NCI-H1694 treated with DMSO at 0.1 percent for 48 hours (cell line): ENCODE results near the gene SYNE1.

Experiments used
- DNase-seq: peaks from one replicate; lab custom pipeline; 2025; lab: John Stamatoyannopoulos, UW

Gene SYNE1

DNA sequence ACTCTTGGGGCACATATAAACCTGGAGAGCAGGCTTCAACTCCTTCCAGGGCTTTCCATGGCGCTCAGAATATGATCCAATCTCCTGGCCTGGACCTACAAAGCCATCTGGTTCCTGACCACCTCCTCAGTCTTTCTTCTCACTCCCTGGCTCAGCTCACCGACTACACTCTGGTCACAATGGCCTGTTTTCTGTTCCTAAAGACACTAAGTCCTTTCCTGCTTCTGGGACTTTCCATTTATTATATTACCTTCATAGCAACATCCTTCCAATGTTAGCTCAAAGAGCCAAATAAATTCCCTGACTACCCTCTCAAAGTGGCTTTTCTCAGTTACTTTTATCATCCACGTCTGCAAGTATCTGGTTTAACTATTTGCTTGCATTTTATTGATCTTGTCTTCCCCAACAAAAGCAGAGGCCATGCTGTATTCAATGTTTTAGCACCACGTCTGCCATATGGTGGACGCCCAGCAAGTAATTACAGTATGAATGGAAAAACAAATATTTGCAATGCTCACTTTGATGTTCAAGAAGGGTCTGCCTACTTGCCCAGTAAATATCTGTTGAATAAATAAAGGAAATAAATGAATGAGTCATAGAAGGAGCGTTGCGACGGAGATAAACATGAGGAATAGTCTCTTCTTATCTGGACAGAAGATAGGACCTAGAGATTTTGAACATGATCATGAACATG lies 501.3 kb downstream of the SYNE1 start:
- DNase-seq = no peak

DNA sequence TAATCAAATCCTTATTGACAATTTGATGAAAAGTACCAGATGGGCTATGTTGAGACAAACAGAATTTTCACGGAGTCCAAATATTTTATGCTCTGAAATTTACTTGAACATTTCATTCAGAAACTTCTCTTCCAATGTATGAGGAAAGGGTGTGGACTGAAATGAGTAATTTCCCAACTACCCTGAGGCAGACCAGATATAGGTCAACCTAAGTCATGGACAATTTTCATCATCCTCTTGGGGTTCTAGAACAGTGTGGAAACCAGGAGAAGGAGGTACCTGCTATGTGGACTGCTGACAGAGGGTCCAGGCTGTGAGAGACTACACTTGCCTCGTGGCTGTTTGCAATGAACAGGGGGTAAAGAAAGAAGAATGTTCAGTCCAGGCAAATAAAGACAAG lies 506.7 kb downstream of the SYNE1 start:
- no peak for DNase-seq

DNA sequence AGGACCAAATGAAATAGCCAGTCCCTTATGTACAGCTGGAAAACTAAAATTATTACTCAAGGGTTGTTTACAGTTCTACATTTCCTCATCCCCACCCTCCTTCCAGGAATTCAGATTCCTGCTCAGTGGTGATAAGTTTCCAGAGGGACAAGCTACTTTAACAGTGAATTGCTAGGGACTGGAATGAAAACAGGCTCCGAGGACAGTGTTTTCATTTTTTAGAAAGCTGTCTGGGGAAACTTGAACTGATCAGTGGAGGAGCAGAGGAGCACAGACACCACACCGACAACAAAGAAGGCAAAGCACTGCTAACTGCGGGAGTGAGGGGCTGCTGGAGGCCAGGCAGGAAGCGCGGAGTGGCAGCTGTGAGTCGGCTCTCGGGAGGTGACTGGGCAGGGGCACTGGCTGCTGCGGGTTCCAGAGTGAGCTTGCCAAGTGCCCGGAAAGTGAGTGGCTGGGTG lies 507.4 kb downstream of the SYNE1 start:
- no peak for DNase-seq

DNA sequence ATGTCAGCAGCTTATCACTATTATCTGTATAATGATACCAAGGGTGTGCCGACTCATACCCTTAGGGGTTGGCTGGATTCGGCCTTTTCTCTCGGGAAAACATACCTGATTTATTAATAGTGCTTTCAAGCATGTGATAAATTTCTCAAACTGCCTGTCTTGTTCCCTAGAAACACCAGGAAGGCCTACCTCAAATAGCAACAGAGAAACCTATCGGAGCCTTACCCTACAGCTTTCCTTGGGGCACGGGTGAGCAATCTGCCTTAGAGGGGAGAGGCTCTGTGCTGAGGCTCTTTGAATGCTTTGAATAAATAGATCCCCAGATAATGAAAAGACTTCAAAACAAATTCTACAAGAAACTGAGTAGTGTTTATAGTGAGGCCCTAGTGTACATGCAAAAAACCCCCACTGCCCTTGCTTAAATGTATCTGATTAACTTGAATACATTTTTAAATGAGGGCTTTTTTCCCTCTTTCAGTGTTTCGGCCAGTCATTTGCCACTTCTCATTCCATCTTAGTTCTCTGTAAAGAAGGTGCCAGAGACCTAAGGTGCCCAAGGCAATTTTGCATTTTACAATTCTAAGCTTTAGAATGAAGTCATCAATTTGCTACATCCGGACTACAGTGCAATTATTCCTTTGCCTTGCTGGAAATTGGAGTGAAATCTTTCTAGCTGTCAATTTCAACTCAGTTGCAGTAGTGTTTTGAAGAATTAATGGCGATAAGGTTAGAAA lies 509.6 kb downstream of the SYNE1 start:
- no peak for DNase-seq

DNA sequence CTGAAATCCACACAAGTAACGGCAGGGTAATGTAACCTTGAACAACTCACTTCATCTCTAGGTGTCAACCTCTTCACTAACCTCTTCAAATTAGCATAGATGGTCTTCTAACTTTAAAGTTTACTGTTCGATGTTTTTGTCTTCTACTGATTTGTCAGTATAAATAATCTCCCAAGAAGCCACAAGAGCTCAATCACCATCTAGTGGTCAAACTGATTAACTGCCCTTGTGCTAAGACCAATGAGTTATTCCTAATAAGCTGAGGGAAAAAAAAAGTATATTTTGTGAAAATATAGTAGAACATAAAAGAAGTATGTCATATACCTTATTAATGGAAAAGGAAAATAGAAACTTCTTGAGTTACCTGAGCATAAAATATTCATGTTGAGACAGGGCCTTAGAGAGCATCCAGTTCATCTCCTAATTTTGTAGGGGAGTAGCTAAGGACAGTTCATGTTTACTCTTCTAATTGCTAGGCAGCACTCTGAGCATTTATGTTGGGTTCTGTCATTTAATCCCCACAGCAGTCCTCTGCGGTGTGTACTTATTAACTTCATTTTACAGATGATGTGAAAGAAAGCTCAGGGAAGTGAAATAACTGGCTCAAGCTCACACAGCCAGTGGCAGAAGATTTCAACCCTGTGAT lies 512.6 kb downstream of the SYNE1 start:
- peak; percentile 1 for DNase-seq

DNA sequence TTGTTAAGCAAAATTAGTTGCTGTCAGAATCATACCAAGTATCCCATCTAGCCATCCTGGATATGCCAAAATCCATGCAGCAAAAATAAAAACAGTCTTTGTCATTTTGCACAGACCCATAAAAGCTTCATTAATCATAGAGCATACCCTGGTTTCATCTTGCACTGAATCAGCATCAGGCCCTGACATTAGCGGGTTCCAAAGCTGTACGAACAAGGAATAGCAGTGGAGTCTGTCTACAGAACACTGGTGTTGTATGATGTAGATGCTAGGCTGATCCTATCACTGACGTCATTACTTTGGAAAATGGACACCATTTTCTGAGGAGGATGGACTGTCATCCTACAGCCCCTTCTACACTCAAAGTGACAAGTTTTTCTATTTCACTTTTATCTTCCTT lies 514.1 kb downstream of the SYNE1 start:
- no peak for DNase-seq

DNA sequence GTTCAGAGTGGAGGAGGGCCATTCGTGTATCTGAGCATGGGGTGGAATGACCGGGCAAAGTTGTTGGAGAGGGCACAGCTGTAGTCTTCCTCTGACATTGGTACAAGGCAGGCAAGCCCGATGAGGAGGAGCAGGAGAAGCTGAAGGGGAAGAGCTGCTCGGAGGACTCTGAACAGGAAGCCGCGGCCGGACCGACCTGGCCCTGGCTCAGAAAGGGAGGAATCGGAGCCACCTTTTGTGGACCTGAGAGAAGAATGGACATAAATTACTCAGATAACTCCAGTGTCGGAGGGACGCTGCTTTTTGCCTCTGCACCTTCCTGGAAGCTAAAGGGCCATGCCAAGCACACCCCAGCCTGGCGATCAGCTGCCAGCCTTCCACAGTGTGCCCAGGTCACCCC lies 514.7 kb downstream of the SYNE1 start:
- DNase-seq = no peak

DNA sequence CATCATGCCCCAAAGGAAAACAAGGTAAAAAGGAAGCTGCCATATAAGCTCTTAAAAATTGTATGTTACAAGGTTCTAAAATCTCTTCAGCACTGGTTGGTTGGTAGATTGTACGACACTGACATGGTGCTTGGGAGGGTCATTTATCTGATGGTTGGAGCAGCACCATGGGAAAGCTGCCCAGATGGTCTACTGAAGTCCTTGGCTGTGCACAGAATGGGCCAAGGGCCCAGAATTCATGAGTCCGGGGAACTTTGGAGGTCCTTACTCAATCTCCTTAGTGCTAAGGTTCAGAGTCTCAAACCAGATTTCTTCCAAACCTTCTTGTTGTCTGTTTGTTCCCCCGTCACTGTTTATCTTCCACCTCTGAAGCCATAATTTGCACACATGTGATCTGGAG lies 515.3 kb downstream of the SYNE1 start:
- no peak for DNase-seq

DNA sequence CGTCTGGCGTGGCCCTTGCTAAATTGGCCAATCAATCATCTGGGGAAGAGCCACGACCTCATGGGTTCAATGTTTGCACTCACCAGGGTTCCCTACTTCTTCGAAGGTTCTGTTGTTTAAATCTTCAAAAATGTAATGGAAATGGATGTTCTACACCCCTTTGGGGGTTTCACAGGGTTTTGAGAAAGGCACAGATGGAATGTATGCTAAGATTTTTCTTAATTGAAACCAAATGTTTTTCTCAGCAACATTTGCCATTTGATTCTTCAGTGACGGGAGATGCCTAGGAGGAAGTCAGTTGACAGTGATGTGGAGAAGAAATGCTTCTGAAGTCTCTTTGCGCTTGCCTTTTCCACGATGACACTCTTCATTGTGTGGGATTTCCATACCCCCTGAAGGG lies 517.3 kb downstream of the SYNE1 start:
- DNase-seq = no peak

DNA sequence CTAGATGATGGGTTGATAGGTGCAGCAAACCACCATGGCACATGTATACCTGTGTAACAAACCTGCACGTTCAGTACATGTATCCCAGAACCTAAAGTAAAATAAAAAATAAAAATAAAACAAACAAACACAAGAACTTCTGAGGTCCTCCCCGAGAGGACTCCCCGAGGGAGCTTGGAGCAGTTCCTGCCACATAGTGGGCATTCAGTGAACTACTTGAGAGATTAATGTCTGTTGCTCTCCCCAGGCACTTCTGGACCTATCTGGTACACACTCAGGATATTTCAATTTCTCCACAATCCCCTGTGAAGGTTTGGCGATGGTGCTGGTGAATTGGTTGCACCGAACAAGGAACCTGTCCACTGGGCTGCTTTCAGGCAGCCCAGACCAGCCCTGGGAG lies 518.5 kb downstream of the SYNE1 start:
- DNase-seq = no peak

DNA sequence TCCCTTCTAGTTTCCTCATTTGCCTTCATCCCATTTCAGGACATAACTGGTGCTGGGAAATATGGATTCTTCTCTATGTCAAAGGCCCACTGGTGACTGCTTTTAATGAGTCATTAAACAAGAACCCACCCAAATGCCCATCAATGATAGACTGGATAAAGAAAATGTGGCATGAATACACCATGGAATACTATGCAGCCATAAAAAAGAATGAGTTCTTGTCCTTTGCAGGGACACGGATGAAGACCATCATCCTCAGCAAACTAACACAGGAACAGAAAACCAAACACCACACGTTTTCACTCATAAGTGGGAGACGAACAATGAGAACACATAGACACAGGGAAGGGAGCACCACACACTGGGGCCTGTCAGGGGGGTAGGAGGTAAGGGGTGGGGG lies 518.9 kb downstream of the SYNE1 start:
- DNase-seq = no peak

DNA sequence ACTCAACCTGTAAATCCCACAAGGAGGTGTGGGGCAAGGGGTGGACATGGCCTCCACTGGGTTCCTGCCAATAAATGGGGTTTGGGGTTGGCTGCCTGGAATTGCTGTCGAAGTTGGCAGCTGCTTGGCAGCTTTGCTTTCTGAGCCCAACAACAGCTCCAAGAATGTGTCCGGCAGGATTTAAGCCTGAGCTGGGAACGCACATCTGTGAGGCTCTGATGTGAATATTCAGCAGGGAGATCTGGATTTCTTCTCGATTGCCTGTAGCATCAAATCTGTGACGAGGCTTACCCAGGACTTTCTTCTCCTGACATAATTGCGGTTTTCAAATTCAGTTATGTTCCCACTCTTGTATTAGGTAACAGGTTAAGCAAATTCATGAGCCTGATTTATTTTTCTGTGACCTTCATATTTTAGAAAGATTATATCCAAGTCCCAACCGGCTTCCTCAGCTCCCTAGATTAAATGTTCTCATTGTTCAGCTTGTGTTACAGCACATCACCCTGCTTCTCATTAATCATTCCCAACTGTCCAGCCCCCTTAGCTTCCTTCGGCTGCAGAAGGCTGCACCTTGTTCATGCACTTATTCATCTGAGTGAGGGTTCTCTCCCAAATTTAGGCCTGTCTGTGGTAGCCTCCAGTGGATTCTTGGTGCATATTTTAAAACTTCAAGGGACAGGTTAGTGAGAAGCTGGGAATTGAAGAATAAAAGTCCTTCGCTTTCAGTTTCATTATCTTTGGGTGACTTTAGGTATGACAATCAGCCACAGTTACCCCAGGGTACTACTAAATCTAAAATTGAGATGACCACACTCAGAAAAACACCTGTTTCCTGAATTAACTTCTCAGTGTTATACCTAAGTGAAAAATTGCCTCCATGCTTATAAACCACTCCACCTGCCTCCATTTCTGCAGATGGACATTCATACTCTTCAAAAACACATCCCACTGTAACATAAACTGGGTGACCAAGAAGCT lies 519.7 kb downstream of the SYNE1 start:
- no peak for DNase-seq

DNA sequence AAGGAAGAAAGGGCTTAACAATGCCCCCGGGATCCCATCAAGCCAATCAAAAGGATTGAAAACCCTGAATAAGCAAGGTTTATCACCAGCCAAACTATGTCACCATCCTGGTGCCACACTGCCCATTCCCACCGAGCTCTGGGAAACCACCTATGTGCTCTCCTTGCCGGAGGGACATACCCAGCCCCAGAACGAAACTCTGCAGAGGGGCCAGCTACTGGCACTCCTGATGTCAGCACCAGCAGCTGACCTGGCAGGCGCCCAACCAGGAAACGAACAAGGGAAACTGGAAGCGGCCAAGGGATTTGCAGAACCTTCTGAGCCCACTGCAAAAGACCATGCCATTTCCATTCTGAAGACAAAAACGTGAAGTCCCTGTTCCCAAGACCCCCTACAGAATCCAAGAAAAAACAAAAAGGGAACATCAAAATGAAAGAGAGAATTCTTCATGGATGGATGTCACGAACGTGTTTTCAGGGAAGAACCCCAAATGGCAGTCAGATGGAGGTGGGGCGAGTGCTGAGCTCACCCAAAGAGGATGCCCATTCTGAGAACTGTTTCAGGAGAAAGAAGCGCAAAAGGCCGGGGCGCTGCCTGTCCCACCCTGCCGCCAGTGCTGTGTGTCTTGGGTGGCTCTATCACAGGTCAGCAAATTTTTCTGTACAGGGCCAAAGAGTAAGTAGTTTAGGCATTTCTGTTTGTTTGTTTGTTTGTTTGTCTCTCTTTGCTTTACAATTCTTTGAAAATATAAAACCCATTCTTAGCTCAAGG lies 524.5 kb downstream of the SYNE1 start:
- no peak for DNase-seq

DNA sequence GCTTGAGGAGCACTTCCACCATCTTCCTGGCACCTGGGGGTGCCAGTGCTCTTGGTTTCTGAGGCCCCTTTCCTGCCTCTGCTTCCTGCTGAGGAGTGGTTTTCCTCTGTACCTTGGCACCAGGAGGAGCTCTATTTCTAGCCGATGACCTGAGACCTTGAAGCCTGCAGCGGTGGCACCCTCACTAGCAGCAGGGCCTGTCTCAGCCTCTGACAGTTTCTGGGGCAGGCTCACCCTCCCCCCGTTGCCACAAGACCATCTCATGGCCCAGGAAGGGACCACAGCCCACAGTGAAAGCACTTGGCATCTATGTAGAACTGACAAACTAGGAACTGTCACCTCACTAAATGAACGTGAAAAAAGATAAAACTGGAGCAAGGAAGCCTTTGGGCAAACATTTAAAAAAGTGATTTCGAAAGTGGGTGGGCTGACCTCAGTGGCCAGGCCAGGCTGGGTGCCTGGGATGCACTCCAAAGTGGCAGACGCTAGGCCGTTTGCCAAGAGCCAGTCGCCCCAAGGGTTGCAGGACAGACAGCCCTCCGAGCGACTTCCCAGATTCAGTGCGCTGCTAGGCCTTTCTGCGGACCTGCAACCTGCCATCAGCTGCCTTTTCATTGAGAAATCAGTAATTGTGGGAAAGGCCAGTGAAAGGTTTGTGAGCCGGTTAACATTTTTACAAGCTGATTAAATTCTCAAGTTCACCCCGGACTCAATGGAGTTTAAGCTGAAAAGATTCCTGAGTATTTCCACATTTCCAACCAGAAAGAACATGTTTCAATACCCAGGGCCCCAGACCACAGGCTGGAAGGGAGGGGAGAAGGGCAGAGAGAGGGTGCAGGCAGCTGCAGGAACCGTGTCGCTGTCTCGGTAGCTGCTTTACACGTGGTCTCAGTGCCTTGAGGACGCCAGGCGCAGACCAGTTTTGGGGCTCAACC lies 526.0 kb downstream of the SYNE1 start:
- DNase-seq = no peak

DNA sequence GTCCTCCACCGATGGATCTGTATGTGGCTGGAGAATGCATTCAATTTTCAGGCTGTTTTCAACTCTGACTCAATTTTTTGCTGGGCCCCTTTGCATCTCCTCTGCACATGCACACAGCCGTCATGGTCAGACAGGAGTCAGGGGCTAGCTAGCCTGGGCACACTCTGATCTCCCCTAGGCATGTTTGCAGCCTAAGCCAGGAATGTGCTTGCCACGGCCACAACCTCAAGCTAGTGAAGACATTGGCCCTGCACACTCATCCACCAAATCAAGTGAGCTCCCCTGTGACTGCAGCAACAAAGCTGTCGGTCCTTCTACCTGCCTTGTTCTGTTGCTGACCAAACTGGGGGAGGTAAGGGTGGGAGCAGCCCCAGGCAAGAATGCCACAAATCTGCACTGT lies 529.2 kb downstream of the SYNE1 start:
- DNase-seq = no peak

DNA sequence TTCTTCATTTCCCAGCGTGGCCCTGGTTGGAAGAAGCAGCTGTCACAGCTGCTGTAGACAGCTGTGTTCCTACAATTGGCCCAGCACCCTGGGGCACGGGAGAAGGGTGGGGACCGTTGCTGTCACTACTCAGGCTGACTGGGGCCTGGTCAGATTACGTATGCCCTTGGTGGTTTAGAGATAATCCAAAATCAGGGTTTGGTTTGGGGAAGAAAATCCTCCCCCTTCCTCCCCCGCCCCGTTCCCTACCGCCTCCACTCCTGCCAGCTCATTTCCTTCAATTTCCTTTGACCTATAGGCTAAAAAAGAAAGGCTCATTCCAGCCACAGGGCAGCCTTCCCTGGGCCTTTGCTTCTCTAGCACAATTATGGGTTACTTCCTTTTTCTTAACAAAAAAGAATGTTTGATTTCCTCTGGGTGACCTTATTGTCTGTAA lies 537.0 kb downstream of the SYNE1 start:
- no peak for DNase-seq

DNA sequence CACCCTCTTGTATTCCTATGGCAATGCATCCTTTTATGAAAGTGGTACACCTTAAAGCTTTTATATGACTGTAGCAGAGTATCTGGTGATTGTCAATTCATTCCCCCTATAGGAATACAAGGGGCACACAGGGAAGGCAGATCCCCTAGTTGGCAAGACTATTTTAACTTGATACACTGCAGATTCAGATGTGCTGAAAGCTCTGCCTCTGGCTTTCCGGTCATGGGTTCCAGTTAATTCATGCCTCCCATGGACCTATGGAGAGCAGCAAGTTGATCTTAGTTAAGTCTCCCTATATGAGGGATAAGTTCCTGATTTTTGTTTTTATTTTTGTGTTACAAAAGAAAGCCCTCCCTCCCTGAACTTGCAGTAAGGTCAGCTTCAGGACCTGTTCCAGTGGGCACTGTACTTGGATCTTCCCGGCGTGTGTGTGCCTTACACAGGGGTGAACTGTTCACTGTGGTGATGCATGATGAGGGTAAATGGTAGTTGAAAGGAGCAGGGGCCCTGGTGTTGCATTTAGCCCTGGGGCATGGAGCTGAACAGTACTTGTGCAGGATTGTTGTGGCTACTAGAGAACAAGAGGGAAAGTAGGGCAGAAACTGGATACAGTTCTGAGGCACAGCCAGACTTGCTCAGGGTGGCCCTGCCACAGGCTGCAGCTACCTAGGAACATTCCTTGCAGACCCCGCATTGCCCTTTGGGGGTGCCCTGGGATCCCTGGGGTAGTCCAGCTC lies 537.5 kb downstream of the SYNE1 start:
- DNase-seq = no peak

DNA sequence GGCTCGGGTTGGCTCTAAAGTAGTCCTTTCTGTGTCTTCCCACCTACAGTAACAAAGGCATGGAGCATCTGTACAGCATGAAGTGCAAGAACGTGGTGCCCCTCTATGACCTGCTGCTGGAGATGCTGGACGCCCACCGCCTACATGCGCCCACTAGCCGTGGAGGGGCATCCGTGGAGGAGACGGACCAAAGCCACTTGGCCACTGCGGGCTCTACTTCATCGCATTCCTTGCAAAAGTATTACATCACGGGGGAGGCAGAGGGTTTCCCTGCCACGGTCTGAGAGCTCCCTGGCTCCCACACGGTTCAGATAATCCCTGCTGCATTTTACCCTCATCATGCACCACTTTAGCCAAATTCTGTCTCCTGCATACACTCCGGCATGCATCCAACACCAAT lies 538.5 kb downstream of the SYNE1 start:
- no peak for DNase-seq

DNA sequence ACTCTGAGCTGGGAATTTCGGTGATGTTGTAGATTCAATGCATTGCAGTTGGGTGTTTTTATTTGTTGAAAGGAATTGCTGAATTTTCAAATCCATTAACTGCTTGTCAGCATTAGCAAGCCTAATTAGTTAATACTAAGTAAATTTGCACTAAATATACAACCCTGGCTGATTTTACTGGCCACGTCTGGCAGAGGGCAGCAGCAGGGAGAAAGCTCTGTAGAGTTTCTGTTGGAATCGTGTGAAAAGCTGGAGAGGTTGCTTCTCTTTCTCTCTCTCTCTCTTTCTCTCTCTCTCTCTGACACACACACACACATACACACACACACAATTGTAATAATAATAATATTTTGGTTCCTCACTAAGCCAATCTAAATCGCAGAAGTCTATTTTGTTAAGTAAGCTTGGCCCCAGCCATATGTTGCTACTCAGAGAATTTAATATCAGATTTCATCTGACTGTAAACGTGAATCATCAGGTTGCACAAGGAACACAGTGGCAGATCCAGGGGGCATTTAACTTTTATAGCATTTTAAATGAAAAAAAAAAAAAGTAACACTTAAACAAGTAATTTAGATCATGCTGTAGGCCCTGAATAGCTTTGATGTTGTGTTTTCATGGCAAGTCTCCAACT lies 540.2 kb downstream of the SYNE1 start:
- DNase-seq = no peak
